ENCODE results near the gene PDSS1.

DNA sequence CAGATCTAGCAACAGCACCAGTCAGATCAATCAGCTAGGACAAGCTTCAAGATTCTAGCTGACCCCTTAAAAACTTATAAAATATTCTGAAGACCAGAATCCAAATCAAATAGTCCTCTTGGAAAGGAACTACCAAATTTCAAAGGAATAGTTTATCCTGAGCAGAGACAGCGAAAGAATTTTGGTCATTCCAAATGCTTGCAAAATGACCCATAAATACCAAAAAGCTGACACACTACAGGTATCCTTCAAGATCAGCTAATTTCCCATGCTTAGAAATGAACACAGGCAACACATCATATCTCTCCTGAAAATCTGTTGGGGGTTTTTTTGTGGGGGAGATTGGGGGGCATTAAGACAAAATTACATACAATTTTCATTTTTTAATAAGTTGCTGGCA is 78.8 kb downstream of the PDSS1 start:
- no peak for TF ChIP-seq CTCF (IDR thresholded peaks at IDR 0.05)
- no peak for TF ChIP-seq POLR2A (IDR thresholded peaks at IDR 0.05)
